ENCODE data around the gene KCNT1.

GRCh38 chr9:135677641-135678168 is 24.3 kb upstream of the KCNT1 start:
- TF ChIP-seq POLR2A (IDR thresholded peaks at IDR 0.05) (no peak), CTCF (IDR thresholded peaks at IDR 0.05) (no peak)

Measured in breast epithelium (tissue), 3 donors.